DMS53 (cell line): ENCODE measurements around the gene CYP46A1.
A peak's percentile ranks its signal among the peaks of the same experiment; 100 is the strongest.

Experiments used
- DNase-seq: peaks from one replicate; lab custom pipeline; 2025; lab: John Stamatoyannopoulos, UW

The CYP46A1 gene

DNA sequence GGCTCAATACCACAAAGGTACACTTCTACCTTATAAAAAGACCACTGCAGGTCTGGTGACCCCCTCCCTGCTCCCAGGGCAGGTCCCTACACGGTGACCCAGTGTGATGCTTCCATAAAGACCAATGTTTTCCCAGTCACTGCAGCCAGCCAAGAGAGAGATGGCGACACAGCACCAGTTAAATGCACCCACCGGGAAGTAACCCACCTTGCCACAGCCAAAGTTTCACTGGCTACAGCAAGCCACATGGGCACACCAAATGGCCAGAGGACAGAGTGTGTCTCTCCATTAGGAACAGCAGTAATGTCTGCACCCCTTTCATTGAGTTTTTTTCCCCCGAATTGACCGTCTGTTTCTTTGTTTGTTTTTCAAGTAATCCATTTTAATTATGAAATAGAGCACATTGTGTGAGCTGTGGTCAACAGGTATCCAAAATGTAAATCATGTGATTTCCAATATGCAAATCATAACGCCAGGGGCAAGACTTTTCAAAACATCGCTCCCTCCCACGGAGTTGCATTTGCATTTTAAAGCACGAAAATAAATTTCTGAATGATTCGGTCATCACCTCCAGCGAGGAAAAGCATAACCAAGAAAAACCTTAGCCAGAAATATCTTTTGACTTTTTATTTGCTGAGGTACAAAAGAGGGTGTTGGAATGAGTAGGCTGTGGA lies 60.2 kb downstream of the CYP46A1 start:
- no peak for DNase-seq

- no peak for DNase-seq
These were observed 60.8 kb downstream of the CYP46A1 start for GRCh38 chr14:99744873-99745224.

DNA sequence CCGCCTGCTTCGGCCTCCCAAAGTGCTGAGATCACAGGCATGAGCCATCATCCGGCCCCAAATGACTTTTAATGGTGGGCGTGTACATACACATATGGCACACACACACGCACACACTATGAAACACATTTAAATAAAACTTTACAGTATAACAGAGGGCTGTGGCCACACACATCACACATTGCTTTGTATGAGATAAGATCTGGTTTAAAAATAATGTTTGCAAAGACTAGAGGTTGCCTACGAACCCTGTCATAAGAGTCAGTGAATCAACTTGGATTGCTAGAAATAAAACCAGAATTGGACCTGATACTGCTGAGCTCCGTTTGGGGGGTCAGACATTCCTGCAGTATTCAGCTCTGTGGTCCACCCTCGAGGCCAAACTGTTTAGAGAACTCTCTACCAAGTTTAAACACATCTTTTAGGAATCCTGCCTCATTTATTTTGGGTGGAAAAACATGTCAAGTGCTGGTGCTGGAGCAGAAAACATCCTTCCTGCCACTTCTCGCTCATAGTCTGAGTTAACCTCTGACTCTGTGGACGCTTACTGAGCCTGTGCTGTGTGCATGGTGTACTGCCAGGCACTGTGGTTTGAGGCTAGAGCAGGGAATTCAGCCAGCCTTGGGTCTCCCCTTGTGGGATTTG lies 61.3 kb downstream of the CYP46A1 start:
- no peak for DNase-seq

GRCh38 chr14:99747167-99747566 lies 63.1 kb downstream of the CYP46A1 start:
- no peak for DNase-seq

- DNase-seq = no peak
These were observed 63.7 kb downstream of the CYP46A1 start for GRCh38 chr14:99747582-99748330.

DNA sequence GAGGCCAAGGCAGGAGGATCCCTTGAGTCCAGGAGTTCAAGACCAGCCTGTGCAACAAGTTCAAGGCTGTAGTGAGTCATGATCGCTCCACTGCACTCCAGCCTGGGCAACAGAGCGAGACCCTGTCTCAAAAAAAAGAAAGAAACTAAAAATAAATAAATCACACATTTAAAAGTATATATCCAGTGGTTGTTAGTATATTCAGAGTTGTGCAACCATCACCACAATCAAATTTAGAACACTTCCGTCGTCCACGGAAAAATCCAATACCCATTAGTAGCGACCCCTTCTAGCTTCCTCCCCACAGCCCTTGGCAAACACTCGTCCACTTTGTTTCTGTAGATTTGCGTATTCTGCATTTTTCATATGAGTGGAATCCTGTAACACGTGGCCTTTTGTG lies 64.4 kb downstream of the CYP46A1 start:
- no peak for DNase-seq

- peak; percentile 47 for DNase-seq
These were observed 65.0 kb downstream of the CYP46A1 start for GRCh38 chr14:99749142-99749541.

DNA sequence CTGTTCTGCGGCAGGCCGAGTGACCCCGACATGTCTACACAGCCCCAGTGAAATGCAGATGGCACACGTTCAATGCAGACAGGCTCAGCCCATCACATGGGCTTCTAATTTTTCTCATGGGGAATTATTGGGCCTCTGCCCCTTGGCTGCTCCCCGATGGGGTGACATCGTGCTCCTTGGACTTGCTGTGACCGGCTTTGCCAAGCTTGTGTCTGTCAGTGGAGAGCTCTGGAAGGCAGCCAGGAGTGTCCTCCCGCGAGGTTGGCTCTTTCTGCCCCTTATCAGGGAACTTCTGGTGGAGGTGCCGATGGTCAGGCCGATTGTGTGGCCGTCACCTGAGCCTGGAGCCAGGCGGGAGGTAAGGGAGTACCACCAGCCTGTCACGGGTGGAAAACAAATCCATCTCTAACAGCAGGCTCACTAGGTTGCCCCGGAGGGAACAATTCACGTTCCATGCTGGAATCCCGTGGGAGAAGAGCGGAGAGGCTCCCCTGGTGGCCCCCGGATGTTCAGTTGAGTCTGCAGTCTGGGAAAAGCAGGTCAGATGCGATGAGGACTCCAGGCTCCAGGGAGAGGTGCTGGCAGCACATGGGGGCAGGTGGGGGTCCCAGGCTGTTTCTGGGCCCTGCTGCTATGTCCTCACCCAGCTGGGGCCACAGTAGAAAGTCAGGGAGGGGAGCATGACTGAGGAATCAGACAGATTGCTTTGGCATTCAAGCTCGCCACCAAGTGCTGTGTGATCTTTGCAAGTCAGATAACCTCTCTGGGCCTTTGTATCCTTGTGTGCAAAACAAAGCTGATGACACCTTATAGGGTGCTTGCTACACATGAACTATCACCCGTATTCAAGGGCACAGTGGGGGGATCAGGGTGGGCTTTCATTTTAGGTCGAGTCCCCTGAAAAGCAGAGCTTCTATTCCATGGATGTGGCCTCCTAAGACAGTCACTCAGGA lies 65.9 kb downstream of the CYP46A1 start:
- no peak for DNase-seq

GRCh38 chr14:99750746-99751450 lies 66.8 kb downstream of the CYP46A1 start:
- no peak for DNase-seq

DNA sequence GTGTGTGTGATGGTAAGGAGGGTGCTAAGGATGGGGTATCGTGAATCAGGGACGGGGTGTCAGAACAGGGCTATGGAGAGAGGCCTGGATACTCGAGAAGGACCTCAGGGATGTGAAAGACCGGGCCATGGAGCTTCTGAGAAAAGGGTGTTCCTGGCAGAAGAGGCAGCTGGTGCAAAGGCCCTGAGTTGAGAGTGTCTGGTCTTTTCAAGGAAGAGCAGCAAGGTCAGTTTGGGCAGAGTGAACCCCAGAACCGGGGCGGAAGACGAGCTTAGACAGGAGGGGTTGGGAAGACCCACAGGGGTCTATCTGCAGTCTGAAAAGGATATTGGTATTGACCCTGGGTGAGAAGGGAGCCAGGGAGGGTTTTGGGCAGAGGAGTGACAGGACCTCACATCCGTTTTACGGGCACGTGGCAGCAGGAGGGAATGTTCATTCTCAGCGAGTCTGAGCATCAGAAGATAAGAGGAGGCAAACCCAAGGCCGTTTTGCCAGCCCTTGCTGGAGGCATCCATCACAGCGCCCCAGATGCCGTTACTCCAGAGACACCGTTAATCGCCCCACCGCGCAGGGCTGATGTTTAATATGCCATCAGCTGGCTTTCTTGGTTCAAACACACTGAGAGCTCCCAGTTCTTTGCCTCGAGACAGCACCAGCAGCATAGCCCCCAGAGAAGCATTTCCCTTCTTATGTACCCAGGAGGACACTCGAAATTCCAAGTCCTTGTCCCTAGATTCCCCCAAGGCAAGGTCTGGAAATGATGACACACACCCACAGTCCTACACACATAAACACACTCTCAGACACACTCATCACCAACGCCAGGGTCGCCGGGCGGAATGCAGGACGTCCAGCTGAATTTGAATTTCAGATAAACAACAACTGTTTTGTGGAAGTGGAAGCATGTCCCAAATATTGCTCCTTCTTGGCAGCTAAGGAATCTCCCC lies 67.7 kb downstream of the CYP46A1 start:
- no peak for DNase-seq

GRCh38 chr14:99752486-99753121 lies 68.5 kb downstream of the CYP46A1 start:
- no peak for DNase-seq

DNA sequence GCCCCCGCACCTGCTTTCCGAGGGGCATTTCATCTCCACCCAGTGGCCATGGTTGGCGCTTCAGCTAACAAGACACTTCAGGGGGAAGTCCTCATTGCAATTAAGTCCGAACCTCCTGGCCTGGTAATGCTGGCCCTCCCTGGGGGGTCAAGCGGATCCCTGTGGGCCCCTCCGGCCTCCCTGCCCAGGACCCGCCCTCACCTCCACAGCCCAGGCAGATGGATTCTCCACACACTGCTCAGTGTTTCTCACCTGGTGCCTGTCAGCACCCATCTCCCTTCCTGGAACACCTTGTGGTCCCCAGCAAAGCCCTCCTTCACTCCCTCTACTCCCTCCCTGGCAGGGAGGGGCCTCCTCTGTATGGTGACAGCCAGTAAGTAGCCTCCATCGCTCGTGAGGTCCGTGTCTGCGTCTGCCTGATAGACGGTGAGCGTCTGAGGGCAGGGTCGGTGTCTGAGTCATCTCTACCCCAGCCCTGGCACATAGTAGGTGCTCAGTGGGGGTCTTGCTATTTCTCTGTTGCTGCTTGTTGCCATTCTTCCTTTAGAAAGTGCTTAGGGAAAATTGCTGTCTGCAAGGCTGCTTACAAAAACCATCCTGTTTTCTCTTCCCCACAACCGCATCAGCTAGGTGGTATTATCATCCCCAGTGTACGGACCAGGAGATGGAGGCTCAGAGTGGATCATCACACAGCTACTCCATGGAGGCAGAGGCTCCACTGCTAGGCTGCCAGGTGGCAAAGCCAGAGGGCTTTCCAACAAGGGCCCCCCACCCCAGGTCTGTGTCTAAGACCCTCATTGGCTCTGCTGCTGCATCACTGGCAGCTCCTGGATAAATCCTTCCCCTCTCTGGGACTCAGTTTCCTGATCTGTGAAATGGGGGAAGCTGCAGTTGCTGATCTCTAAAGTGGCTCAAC lies 69.4 kb downstream of the CYP46A1 start:
- DNase-seq = no peak

GRCh38 chr14:99754141-99755067 lies 70.3 kb downstream of the CYP46A1 start:
- no peak for DNase-seq

DNA sequence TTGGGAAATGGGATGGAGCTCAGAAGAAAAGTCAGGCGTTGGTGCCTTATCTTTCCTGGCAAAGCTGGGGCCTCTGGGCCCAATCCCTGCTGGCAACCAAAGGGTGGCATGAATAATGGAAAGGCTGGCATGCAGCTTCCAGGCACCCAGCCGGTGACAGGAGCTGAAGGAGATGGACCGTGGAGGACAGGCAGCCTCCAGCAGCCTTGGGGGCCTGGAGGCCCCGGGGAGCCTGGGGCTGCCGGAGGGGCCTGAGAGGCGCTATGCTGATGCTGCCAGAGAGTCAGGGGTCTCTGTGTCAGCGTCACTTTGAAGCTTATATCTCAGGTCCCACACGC lies 70.9 kb downstream of the CYP46A1 start:
- DNase-seq = no peak

GRCh38 chr14:99755629-99756603 lies 71.8 kb downstream of the CYP46A1 start:
- DNase-seq = no peak

DNA sequence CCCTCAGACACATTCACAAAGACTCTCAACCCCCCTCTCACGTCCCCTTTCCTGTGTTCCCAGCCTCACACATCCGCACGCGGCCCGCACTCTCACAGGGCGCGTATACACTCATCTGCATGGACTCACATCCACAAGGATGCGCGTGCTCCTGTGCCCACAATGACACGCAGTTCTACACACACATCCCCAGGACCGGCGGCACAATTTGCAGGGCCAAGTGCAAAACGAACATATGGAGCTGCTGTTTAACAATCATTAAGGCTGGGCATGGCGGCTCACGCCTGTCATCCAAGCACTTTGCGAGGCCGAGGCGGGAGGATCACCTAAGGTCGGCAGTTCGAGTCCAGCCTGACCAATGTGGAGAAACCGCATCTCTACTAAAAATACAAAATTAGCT lies 72.7 kb downstream of the CYP46A1 start:
- DNase-seq = no peak
